ENCODE results near the gene AACS. TPM values are rescaled to one million over a fixed set of nuclear protein-coding genes. Genes with fewer than 3 reads are reported as not detected.

AACS gene
- polyA plus RNA-seq, 1 donor from 2014 or later: 33.2 TPM

GRCh38 chr12:125113789-125114188 lies 48.6 kb downstream of the AACS start:
- H3K9ac ChIP-seq (ENCODE audit: low read length): no peak overlapping the region
- H3K9me3 ChIP-seq (ENCODE audit: low read length): no peaks in the 10 kb centered on the region
- H3K9me2 ChIP-seq (ENCODE audit: insufficient read depth, low read length): no peaks in the 10 kb centered on the region
- H3F3A ChIP-seq (ENCODE audit: insufficient read depth, low read length, poor library complexity, severe bottlenecking): no peaks in the 10 kb centered on the region
- no peaks in the 10 kb centered on the region for H4K20me1 ChIP-seq (ENCODE audit: insufficient read depth)
- no peaks in the 10 kb centered on the region for H3K36me3 ChIP-seq (ENCODE audit: insufficient read depth, low read length)
- H3K27ac ChIP-seq (ENCODE audit: low read length): no peak overlapping the region
- H3K4me3 ChIP-seq (ENCODE audit: low read length): no peak overlapping the region
- no peak overlapping the region for H2AFZ ChIP-seq (ENCODE audit: low read depth, low read length)
- H3K27me3 ChIP-seq (ENCODE audit: insufficient read depth, low read depth, low read length): no peaks in the 10 kb centered on the region
- H3K79me2 ChIP-seq (replicated peaks; ENCODE audit: insufficient read depth, low read length): no peaks in the 10 kb centered on the region
- TF ChIP-seq TAF1 (IDR thresholded peaks at IDR 0.05; ENCODE audit: low read depth): no peak
- no peak for TF ChIP-seq POLR2AphosphoS5 (IDR thresholded peaks at IDR 0.05)
- TF ChIP-seq RAD21 (conservative IDR thresholded peaks at IDR 0.05): no peak
- TF ChIP-seq, protein P1, sequence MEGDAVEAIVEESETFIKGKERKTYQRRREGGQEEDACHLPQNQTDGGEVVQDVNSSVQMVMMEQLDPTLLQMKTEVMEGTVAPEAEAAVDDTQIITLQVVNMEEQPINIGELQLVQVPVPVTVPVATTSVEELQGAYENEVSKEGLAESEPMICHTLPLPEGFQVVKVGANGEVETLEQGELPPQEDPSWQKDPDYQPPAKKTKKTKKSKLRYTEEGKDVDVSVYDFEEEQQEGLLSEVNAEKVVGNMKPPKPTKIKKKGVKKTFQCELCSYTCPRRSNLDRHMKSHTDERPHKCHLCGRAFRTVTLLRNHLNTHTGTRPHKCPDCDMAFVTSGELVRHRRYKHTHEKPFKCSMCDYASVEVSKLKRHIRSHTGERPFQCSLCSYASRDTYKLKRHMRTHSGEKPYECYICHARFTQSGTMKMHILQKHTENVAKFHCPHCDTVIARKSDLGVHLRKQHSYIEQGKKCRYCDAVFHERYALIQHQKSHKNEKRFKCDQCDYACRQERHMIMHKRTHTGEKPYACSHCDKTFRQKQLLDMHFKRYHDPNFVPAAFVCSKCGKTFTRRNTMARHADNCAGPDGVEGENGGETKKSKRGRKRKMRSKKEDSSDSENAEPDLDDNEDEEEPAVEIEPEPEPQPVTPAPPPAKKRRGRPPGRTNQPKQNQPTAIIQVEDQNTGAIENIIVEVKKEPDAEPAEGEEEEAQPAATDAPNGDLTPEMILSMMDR (IDR thresholded peaks at IDR 0.05; ENCODE audit: poor library complexity, severe bottlenecking): no peak
- no peak for TF ChIP-seq EP300 (conservative IDR thresholded peaks at IDR 0.05; ENCODE audit: poor library complexity, severe bottlenecking)
- TF ChIP-seq REST (IDR thresholded peaks at IDR 0.05; ENCODE audit: borderline replicate concordance): no peak
- no peak for TF ChIP-seq SMC3 (conservative IDR thresholded peaks at IDR 0.05; ENCODE audit: poor library complexity)
- TF ChIP-seq EZH2 (IDR thresholded peaks at IDR 0.05; ENCODE audit: borderline replicate concordance, insufficient read depth, low read length, poor library complexity, severe bottlenecking): no peak
- no peak overlapping the region for H3K4me2 ChIP-seq (ENCODE audit: low read length)

DNA sequence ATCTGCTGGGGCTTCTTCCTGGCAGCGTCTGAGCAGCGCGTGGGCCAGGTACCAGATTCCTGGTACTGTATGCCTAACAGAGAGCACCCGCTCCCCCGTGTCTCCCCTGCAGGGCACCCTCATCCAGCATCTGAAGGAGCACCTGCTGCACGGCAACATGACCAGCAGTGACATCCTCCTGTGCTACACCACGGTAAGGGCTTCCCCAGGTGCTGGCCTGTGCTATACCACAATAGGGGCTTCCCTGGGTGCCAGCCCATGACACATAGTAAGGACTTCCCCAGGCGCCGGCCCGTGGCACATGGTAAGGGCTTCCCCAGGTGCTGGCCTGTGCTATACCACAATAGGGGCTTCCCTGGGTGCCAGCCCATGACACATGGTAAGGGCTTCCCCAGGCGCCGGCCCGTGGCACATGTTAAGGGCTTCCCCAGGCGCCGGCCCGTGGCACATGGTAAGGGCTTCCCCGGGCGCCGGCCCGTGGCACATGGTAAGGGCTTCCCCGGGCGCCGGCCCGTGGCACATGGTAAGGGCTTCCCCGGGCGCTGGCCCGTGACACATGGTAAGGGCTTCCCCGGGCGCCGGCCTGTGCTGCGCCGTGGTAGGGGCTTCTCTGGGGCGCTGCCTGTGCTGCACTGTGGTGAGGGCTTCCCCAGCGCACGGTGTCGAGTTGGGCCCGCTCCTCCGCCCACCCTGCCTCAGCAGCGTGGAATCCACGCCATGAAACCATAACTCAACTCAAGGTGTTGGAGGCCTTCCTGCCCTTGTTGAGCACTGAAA lies 49.3 kb downstream of the AACS start:
- Histone ChIP-seq H3K36me3 (ENCODE audit: insufficient read depth, low read length) (no peaks in the 10 kb centered on the region), H3F3A (ENCODE audit: insufficient read depth, low read length, poor library complexity, severe bottlenecking) (no peaks in the 10 kb centered on the region), H3K27me3 (ENCODE audit: insufficient read depth, low read depth, low read length) (no peaks in the 10 kb centered on the region), H3K4me2 (ENCODE audit: low read length) (no peak overlapping the region), H3K4me3 (ENCODE audit: low read length) (no peak overlapping the region), H3K27ac (ENCODE audit: low read length) (no peak overlapping the region), H3K79me2 (replicated peaks; ENCODE audit: insufficient read depth, low read length) (no peaks in the 10 kb centered on the region), H4K20me1 (ENCODE audit: insufficient read depth) (no peaks in the 10 kb centered on the region), H3K9me2 (ENCODE audit: insufficient read depth, low read length) (no peaks in the 10 kb centered on the region), H2AFZ (ENCODE audit: low read depth, low read length) (no peak overlapping the region), H3K9me3 (ENCODE audit: low read length) (no peaks in the 10 kb centered on the region), H3K9ac (ENCODE audit: low read length) (no peak overlapping the region)
- TF ChIP-seq TAF1 (IDR thresholded peaks at IDR 0.05; ENCODE audit: low read depth) (no peak), RAD21 (conservative IDR thresholded peaks at IDR 0.05) (no peak), EP300 (conservative IDR thresholded peaks at IDR 0.05; ENCODE audit: poor library complexity, severe bottlenecking) (no peak), MXI1 (conservative IDR thresholded peaks at IDR 0.05; ENCODE audit: poor library complexity, severe bottlenecking) (no peak), POLR2AphosphoS5 (IDR thresholded peaks at IDR 0.05) (no peak), EZH2 (IDR thresholded peaks at IDR 0.05; ENCODE audit: borderline replicate concordance, insufficient read depth, low read length, poor library complexity, severe bottlenecking) (no peak), REST (IDR thresholded peaks at IDR 0.05; ENCODE audit: borderline replicate concordance) (no peak), SMC3 (conservative IDR thresholded peaks at IDR 0.05; ENCODE audit: poor library complexity) (no peak)
- TF ChIP-seq, protein P1 (IDR thresholded peaks at IDR 0.05; ENCODE audit: poor library complexity, severe bottlenecking): no peak
